ENCODE results near the gene CNTNAP3.
"Not testable (repeated sequence)": the region's sequence is repeated elsewhere in the genome, so short reads cannot be mapped to it uniquely, and the experiment has no call there.

GRCh38 chr9:39054453-39054852, 233.5 kb downstream of the CNTNAP3 start:
- TF ChIP-seq CTCF, POLR2A (IDR thresholded peaks at IDR 0.05): not testable (repeated sequence)
